Measurements from ENCODE around the gene RCSD1.

The RCSD1 gene

DNA sequence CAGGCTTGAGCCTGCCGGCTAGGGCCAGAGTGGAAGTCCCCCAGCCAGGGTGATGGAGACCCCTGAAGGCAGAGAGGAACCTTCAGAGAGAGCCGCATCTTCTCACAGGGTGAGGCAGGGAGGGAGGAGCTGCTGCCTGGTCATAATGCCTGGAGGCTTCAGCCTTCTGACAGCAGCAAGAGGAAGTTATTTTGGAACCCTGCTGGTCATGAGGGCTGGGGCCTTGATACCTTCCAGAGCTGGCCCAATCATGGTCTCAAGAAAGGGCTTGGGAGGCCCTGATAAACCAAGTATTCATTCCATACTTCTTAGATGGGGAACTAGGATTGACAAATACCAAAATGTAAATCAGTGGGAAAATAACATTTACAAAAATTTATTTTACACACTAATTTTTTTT lies 65.1 kb downstream of the RCSD1 start:
- no peak for DNase-seq

GRCh38 chr1:167695756-167696561 lies 65.9 kb downstream of the RCSD1 start:
- no peak for DNase-seq

DNA sequence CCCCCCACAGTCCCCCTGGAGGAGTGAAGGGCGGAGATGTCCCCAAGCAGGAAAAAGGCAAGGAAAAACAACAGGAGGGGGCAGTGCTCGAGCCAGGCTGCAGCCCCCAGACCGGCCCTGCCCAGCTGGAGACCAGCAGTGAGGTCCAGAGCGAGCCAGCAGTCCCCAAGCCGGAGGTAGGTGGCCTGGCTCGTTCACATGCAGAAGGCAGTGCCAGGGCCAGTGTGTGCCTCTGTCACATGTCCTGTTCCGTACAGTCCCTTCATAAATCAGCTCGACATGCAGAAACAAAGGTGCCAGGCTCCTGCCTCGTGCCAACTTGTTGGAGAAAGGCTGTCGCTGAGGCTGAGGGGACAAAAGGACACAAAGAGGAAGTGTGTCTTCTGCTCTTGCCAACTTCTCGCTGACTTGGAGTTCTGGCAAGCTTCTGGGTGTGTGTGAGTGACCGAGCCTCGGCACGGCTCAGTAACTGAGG lies 67.7 kb downstream of the RCSD1 start:
- DNase-seq: no peak

DNA sequence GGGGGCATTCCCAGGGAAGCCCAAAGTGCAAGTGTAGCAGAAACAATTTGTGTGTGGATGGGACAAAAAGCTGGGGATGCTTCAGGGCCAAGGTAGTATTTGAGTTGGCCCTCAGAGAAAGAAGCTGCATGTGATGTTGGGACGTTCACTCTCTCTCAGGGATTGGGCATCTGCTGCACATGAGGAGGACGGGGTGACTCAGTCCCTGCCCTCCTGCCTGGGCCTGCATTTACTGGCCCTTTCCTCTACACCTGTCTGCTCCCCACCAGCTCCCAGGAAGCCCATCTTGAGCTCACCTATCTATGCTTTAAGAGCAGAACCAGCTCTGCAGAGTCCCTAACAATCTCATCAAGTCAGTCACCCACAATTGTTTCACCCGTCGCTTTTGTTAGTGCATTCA lies 68.3 kb downstream of the RCSD1 start:
- DNase-seq: no peak

GRCh38 chr1:167701510-167701909 lies 71.5 kb downstream of the RCSD1 start:
- no peak for DNase-seq

DNA sequence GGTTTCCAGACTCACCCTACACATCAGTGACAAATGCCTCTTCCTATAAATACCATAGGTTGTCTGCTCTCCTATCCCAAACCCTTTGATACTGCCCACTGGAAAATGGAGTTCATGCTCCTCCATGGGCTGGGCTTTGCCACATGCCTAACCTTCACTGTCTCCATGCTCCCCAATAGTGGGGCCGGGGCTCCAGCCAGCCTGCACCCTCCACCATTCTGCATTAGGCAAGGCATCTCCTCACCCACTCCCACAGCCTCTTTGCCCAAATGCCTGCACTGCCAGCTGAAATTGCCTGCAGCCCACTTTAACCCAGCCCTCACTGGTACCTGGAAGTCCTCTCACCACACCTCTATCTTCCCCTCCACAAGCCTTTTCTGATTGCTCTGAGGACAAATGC lies 73.5 kb downstream of the RCSD1 start:
- DNase-seq: no peak

GRCh38 chr1:167704715-167705114 lies 74.7 kb downstream of the RCSD1 start:
- DNase-seq: no peak

- DNase-seq: no peak
Measured at GRCh38 chr1:167705250-167705649, 75.2 kb downstream of the RCSD1 start.

- no peak for DNase-seq
Measured at GRCh38 chr1:167706363-167706762, 76.3 kb downstream of the RCSD1 start.

GRCh38 chr1:167706931-167707877 lies 77.2 kb downstream of the RCSD1 start:
- DNase-seq: no peak

- DNase-seq: no peak
Measured at GRCh38 chr1:167707942-167708341, 77.9 kb downstream of the RCSD1 start.

- peak; percentile 71 for DNase-seq
Measured at GRCh38 chr1:167708940-167709389, 78.9 kb downstream of the RCSD1 start.

DNA sequence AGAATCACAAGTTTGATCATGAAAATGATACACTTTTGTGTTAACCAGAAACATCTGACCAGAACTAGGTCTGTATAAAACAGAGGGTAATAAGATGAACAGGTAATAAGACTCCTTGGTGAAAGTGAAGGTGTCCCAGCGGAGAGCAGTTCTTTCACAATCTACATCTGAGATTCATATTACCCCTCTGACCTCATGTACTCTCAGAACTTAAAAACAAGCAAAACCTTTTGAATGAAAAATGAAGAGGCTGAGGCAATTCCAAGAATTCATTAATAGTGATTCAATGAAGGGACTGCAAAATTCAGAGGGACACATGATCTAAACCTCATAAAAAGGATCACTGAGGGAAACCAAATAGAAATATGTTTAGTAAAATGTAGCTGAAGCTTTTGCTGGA lies 80.8 kb downstream of the RCSD1 start:
- no peak for DNase-seq

DNA sequence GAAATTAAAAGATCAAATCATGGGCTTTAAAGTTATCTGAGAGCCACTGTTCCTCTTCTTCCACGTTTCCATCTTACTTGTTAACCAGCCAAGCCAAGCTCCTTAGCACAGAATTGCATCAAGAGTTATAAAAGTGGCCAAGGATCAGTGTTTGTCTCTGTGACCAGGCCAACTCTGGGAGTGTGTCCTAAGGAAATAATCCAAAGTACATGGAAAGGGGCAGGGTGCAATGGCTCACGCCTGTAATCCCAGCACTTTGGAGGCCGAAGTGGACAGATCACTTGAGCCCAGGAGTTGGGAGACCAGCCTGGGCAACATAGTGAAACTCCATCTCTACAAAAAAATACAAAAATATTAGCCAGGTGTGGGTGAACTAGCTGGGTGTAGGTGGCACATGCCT lies 81.8 kb downstream of the RCSD1 start:
- DNase-seq: no peak

- DNase-seq: peak; percentile 63
Measured at GRCh38 chr1:167713330-167714081, 83.5 kb downstream of the RCSD1 start.

- DNase-seq: no peak
Measured at GRCh38 chr1:167714098-167714438, 84.0 kb downstream of the RCSD1 start.

- DNase-seq: peak; percentile 93
Measured at GRCh38 chr1:167714439-167715156, 84.6 kb downstream of the RCSD1 start.

- DNase-seq: peak; percentile 89
Measured at GRCh38 chr1:167715157-167715999, 85.3 kb downstream of the RCSD1 start.

- DNase-seq: no peak
Measured at GRCh38 chr1:167716000-167716271, 85.9 kb downstream of the RCSD1 start.

DNA sequence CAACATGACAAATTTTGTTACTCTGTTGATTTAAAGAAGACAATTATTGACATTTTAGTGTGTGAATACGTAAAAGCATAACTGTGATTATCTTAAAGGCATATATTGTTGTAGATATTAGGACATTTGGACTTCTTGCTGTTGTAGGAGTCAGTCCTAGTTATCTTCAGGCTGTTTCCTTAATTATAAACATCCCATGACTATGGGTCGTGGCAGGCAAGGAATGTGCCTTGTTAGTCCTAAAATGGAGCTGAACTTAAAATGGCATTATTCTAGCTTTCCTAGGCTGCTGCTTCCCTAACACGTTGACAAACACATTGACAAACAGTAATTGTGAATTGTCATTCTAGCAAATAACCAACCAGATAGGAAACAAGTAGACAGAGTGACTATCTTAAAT lies 87.3 kb downstream of the RCSD1 start:
- no peak for DNase-seq

DNA sequence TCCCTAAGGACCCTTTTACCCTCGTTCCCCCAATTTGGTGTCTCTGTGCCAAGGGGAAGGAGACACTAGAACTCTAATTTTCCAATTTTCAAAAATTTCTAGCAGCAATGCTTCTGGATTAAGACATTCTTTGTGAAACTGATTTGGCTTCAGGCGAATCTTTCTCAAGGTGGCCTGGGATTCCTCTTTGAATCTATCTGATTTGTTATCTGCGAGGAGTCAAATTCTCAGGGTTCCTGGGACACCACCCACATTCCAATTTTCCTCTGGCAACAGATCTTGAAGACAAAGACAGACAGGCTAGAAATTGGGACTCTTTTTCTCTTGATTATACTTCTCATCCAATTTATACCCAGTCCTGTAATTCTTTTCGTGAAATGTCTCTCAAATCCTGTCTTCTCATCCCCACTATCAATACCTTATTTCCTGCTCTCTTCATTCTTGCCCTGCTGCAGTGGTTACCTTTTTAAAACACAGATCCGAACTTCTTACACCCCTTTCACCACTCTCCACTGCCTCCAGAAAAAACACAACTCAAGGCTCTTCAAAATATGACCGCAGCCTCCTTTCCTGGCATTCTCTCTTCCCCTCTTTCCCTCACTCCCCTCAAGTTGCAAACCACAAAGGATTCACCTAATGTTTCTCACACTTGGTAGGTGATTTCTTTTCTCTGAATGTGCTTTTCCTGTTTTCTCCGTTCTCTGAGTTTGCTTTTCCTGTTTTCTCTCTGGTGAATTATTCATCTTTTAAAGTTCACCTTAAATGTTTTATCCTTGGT lies 89.1 kb downstream of the RCSD1 start:
- no peak for DNase-seq
